ENCODE results near the gene BEND6.

The BEND6 gene

GRCh38 chr6:56954403-56955170, at the start of gene BEND6:
Gene BEND6 (plus strand): TSS chr6:56955107. CDS start chr6:56981811, 26,704 bp downstream.
- DNase-seq (ENCODE audit: low read depth), result peak; percentile 54
- no peak for TF ChIP-seq CTCF (IDR thresholded peaks at IDR 0.05; ENCODE audit: low read depth, low read length, missing control alignments)

DNA sequence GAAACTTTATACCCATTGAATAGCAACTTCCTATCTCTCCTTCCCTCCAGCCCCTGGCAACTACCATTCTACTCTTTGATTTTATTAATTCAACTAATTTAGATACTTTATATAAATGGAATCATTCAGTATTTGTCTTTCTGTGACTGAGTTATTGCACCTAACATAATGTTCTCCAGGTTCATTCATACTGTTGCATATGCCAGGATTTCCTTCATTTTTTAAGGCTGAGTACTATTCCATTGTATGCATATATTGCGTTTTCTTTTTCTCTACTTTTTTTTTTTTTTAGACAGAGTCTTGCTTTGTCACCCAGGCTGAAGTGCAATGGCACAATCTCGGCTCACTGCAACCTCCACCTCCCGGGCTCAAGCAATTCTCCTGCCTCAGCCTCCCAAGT, 49.5 kb upstream of the BEND6 start:
- H3K4me3 ChIP-seq (ENCODE audit: low read depth, low read length), result no peak overlapping the region
- TF ChIP-seq CTCF (IDR thresholded peaks at IDR 0.05; ENCODE audit: low read depth, low read length, missing control alignments), result no peak
- no peak for DNase-seq (ENCODE audit: low read depth)
- in situ Hi-C loops (cut with HindIII; ENCODE audit: low sequenced_read_pairs), result loop anchor here (10.0 kb wide), 1 partner anchor 409 kb away; the partner anchor contains the start of gene PRIM2

More at GRCh38 chr6:56954403-56955170, at the start of gene BEND6:
- H3K4me3 ChIP-seq (ENCODE audit: low read depth, low read length), result peak within 1 kb of the TSS; percentile 90
- in situ Hi-C loops (cut with HindIII; ENCODE audit: low sequenced_read_pairs), result no loop called here

DNA sequence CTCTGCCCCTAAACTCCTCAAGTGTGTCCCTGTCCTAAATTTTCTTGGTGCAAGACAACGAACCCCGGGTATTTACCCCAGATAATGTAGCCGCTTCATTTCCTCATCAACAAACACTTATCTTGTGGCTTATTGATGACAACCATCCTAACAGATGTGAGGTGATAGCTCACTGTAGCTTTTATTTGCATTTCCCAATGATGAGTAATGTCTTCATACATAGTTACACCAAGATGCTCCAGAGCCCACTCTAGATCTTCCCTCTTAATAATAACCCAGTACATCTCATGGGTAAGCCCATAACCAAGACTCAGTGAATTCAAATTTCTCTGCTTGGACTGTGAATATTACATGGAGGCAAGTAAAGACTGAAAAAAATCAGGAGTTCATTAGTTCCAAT, 48.2 kb upstream of the BEND6 start:
- no peak overlapping the region for H3K4me3 ChIP-seq (ENCODE audit: low read depth, low read length)
- DNase-seq (ENCODE audit: low read depth), result no peak
- in situ Hi-C loops (cut with HindIII; ENCODE audit: low sequenced_read_pairs), result loop anchor here (10.0 kb wide), 1 partner anchor 408 kb away; the partner anchor contains the start of gene PRIM2
- no peak for TF ChIP-seq CTCF (IDR thresholded peaks at IDR 0.05; ENCODE audit: low read depth, low read length, missing control alignments)

- no peak overlapping the region for H3K4me3 ChIP-seq (ENCODE audit: low read depth, low read length)
- TF ChIP-seq CTCF (IDR thresholded peaks at IDR 0.05; ENCODE audit: low read depth, low read length, missing control alignments), result no peak
- in situ Hi-C loops (cut with HindIII; ENCODE audit: low sequenced_read_pairs), result loop anchor here (10.0 kb wide), 1 partner anchor 405 kb away; the partner anchor contains the start of gene PRIM2
- no peak for DNase-seq (ENCODE audit: low read depth)
Observed at GRCh38 chr6:56909115-56909907, 45.6 kb upstream of the BEND6 start.

DNA sequence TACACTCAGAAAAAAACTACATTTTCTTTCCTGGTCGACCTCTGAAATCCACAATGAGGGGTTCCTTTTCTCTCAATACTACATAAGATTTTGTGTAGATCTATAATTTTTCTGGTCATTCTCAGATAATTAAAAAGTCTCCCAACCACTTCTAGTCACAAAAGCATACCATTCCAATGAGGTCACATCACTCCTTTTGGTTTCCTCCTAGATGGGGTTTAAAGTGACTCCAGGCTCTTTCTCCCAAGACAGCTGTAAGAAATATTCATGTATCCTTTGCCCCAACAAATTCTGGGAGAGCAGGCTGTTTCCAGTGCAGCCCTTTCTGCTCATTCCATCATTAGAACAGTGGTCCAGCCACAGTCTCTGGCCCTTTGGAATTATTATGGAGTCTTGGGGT, 43.1 kb upstream of the BEND6 start:
- H3K4me3 ChIP-seq (ENCODE audit: low read depth, low read length), result no peak overlapping the region
- no peak for TF ChIP-seq CTCF (IDR thresholded peaks at IDR 0.05; ENCODE audit: low read depth, low read length, missing control alignments)
- in situ Hi-C loops (cut with HindIII; ENCODE audit: low sequenced_read_pairs), result no loop called here
- DNase-seq (ENCODE audit: low read depth), result peak; percentile 67

GRCh38 chr6:56913285-56914074, 41.4 kb upstream of the BEND6 start:
- in situ Hi-C loops (cut with HindIII; ENCODE audit: low sequenced_read_pairs), result no loop called here
- no peak overlapping the region for H3K4me3 ChIP-seq (ENCODE audit: low read depth, low read length)
- no peak for TF ChIP-seq CTCF (IDR thresholded peaks at IDR 0.05; ENCODE audit: low read depth, low read length, missing control alignments)
- no peak for DNase-seq (ENCODE audit: low read depth)

All from astrocyte of the cerebellum (primary cell).